ENCODE results near the gene SLC29A2. TPM values are rescaled to one million over a fixed set of nuclear protein-coding genes. Genes with fewer than 3 reads are reported as not detected.
A peak's percentile ranks its signal among the peaks of the same experiment; 100 is the strongest.

The SLC29A2 gene, protein sequence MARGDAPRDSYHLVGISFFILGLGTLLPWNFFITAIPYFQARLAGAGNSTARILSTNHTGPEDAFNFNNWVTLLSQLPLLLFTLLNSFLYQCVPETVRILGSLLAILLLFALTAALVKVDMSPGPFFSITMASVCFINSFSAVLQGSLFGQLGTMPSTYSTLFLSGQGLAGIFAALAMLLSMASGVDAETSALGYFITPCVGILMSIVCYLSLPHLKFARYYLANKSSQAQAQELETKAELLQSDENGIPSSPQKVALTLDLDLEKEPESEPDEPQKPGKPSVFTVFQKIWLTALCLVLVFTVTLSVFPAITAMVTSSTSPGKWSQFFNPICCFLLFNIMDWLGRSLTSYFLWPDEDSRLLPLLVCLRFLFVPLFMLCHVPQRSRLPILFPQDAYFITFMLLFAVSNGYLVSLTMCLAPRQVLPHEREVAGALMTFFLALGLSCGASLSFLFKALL
- total RNA-seq: 2.3 TPM

DNA sequence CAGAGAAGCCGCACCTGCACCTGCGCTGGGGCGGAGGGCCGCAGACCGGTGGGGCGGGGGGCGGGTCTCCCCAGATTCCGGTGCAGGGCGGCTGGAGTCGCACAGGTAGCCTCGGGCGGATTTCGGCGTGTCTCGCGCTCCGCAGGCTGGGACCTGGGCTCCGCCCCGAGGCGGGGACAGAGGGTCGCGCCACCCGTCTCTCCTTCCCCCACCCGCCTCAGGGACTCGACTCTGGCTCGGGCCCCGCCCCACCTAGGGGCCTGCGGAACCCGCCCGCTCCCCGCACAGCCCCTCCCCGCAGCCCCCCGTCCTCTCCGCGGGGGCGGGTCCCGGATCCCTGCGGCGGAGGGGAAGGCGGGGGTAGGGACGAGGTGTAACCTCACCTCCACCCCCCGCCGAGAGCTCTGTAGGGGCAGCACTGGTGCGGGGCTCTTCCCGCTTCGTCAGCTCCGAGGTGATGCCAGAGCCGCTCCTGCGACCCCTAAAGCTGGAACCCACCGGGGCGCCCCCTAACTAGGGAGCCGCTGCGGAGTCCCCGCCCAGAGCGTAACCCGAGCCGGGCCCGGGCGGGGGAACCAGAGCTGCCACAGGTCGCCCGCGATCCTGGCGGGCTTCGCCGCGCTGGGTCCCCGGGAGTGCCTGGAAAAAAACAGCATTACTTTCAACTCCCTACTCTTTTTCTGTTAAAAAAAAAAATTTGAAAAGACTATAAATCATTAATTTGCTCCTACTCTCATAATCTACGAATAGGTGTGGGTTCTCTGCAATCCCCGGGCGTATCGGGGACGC is at the start of gene SLC29A2:
SLC29A2 (minus strand) TSS at position 134 of the 789 bp plus-strand sequence. CDS start 169 bp downstream, outside the sequence.
- intact Hi-C loops (cut with DNase I): no loop called here

DNA sequence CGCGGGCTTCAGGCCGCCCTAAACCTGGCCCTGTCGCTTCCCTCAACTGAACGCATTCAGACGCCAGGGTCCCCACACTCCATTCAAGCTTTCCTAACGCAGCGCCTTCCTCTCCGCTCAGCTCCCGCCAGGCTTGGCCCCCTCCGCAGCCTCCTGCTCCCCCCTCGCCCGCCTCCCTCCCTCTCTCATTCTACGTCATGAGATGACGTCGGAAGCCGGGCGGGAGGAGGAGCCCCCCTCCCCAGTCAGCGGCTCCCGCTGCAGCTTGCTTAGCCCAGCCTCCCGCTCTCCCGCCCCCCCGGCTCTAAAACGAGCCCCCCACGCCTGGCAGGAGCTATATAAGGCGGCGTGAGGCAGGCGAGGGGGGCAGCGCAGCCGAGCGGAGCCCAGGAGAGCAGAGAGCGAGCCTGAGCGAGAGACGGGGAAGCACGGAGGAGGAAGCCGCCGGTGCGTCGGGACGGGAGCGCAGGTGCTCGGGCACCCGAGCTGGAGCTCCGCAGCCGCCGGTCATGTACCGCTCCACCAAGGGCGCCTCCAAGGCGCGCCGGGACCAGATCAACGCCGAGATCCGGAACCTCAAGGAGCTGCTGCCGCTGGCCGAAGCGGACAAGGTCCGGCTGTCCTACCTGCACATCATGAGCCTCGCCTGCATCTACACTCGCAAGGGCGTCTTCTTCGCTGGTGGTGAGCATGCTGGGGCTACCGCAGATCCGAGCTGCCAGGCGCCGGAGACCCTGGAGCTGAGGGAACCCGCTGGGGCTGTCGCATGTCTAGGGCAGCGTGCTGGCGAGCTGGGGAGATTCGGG is 49.3 kb upstream of the SLC29A2 start, which contains the start of gene NPAS4:
NPAS4 (plus strand) TSS at position 365 of the 806 bp plus-strand sequence; CDS start at position 510, 145 bp downstream.
- intact Hi-C loops (cut with DNase I): no loop called here
- ATAC-seq: no peak
- DNase-seq (ENCODE audit: low spot score): no peak

More for the DNA sequence above, at the start of gene SLC29A2:
- no peak for DNase-seq (ENCODE audit: low spot score)
- ATAC-seq: peak; percentile 57

- DNase-seq (ENCODE audit: low spot score) (no peak), ATAC-seq (no peak)
- intact Hi-C loops (cut with DNase I): no loop called here
Observed at GRCh38 chr11:66419825-66420224, 48.3 kb upstream of the SLC29A2 start.

DNA sequence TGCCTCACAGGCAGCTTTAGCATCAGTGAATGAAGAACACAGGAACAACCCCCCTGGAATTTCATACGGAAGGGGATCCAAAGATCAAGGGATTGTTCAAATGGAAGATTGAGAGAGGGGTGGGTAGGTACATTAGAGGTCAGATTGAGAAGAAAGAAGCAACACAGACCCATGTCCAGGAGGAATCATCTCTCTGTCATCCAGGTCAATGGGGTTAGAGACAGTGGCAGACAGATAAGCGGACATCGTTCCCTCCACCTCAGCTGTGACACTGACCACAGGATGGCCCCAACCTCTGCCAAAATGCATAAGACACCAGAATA is 47.4 kb upstream of the SLC29A2 start:
- no peak for ATAC-seq
- no peak for DNase-seq (ENCODE audit: low spot score)
- intact Hi-C loops (cut with DNase I): no loop called here

- ATAC-seq: no peak
- DNase-seq (ENCODE audit: low spot score): peak; percentile 76
- intact Hi-C loops (cut with DNase I): no loop called here
Observed at GRCh38 chr11:66418168-66418985, 46.8 kb upstream of the SLC29A2 start.

DNA sequence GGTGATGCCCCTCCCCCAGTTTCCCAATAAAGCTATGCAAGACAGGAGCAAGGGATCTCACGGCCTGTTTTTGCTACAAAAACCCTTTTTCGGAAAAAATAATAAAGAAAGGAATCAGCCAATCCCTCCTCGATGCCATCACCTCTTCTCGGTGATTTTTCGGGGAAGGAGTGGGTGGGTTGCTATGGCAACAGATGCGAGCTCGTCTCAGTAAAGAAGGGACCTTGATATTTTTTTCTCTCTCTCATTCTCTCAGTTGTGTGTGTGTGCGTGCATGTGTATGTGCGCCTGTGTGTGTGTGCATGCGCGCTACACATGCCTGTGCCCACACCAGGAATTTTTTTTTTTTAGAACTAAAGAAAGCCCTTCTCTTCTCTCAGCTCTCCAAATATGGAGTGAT is 45.4 kb upstream of the SLC29A2 start:
- intact Hi-C loops (cut with DNase I): no loop called here
- ATAC-seq (no peak), DNase-seq (ENCODE audit: low spot score) (no peak)

GRCh38 chr11:66415423-66415822 is 43.9 kb upstream of the SLC29A2 start:
- no peak for ATAC-seq
- DNase-seq (ENCODE audit: low spot score): no peak
- intact Hi-C loops (cut with DNase I): no loop called here

DNA sequence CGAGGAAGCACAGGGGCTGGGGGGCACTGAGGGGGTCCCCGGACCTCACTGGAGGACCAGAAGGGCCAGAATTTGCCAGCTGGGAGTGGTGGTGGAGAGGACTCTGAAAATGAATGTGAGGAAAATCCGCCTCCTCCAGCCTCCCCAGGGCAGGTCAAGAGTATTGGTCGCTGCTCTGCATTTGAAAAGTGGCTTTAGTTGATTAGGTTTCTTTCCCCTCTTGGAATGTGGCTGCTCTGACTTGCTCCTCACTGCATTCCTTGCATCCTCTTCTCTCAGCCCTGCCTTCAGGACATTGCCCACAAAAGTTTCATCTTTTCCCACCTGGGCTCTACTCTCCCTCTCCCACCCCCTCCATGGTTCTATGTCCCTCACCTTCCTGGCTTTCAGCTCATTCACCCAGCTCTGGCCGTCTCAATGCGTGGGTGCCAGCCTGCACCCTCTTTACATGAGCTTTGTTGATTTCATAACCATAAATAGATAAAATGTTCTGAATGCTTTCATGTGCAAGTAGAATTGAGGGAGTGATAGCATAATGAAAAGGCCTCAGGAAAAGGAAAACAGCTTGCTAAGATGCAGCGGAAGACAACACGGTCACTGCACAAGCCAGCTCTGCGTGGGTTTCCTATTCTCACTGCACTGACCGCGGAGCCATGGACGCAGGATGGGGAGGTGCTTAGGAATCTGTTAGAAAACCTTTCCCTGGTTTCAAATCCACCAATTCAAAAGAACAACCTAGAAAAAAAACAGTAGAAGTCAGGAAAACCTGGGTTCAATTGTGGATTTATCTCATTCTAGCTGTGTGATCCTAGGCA is 42.8 kb upstream of the SLC29A2 start:
- intact Hi-C loops (cut with DNase I): no loop called here
- ATAC-seq: no peak
- DNase-seq (ENCODE audit: low spot score): no peak

DNA sequence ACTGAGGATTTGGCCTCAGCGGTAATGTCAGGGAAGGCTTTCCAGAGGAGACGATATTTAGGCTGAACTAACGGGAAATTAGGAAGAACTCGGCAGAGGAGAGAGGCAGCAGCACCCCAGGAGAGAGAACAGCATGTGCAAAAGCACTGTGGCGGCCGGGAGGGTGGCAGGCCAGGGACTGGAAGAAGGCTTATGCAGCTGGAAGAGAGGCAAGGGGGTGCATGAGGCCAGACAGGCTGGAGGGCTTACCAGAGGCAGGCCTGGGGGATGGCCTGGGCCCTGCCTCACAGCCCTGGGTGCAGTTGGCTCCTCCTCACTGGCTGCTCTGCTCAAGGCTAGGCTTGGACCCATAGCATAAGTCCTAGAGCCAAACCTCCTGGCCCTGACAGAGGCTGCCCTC is 41.6 kb upstream of the SLC29A2 start:
- intact Hi-C loops (cut with DNase I): no loop called here
- DNase-seq (ENCODE audit: low spot score) (no peak), ATAC-seq (no peak)

- DNase-seq (ENCODE audit: low spot score): no peak
- intact Hi-C loops (cut with DNase I): no loop called here
- ATAC-seq: no peak
Observed at GRCh38 chr11:66412110-66412509, 40.5 kb upstream of the SLC29A2 start.

DNA sequence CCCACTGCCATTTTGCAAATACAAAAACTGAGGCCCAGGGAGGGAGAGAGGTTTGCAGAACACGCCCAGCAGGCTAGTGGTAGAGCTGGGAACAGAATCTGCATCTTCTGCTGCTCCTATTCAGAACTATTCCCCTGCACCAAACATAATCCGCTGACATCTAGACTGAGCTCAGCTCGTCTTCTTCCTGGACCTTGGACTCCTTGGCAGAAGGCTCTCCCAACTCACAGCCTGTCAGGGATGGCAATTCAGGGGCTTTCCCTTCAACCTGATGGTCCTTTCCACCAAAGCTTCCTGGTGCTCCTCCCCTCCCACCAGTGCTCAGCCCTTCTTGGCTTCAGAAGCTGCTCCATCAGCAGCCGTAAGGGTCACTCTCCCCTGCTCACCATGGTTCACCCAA is 39.8 kb upstream of the SLC29A2 start:
- intact Hi-C loops (cut with DNase I): no loop called here
- DNase-seq (ENCODE audit: low spot score) (no peak), ATAC-seq (no peak)

GRCh38 chr11:66410191-66410590 is 38.6 kb upstream of the SLC29A2 start:
- ATAC-seq: no peak
- no peak for DNase-seq (ENCODE audit: low spot score)
- intact Hi-C loops (cut with DNase I): no loop called here

DNA sequence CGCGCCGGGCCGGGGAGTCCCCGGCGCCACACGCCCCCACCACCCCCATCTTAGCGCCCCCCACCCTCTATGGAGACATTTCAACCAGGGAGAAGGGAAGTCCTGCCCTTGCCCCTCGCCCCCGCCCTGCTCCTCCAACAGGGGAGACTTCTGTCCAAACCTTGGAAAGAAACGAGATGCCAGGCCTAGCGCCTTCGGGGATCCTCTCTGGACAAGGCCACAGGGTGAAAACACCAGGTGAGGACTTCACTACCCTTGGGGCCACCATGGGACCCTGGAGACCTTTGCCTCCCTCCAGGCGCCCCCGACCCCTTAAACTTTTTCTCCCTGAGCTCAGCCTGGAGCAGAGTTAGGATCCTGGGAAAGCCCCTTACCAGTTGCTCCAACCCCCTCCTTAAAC is 37.7 kb upstream of the SLC29A2 start:
- no peak for DNase-seq (ENCODE audit: low spot score)
- no peak for ATAC-seq
- intact Hi-C loops (cut with DNase I): loop anchor here (5.0 kb wide), 1 partner anchor 268 kb away; the partner anchor contains the start of gene RBM4B

DNA sequence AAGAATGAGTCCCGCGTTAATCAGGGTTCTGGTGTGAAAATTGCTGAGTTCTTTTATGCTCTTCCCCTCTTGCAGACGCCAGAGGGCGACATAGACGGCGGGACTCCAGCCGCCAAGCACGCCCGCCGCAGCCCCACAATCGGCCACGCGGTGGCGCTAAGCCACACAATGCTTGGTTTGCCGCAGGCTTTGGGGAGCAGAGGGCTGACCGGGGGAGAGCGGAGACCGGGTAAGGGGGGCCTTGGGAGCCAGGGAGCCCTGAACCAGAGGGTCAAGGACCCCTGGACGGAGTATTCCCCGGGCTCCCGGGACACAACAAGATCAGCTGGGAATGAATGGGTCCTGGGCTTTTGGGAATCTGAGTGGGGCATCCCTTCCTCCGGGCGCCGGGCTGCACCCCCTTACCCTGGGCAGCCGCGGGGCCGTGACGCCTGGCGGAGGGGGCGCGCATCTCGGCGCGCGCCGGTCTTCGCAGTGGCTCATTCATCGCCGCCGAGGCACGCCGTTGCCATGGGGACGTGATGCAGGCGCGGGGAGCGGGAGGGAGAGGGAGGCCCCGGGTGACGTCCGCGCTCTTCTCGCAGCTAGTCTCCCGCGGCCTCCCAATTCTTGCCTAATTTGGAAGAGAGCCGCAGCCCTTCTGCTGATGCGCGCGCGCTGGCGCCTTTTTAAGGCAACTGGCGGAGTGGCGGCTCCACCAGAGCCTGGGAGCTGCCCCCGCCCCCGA is 37.1 kb upstream of the SLC29A2 start:
- ATAC-seq (peak; percentile 97), DNase-seq (ENCODE audit: low spot score) (peak; percentile 94)
- intact Hi-C loops (cut with DNase I): loop anchor here (5.0 kb wide), 1 partner anchor 269 kb away; the partner anchor contains the start of gene RBM4B

DNA sequence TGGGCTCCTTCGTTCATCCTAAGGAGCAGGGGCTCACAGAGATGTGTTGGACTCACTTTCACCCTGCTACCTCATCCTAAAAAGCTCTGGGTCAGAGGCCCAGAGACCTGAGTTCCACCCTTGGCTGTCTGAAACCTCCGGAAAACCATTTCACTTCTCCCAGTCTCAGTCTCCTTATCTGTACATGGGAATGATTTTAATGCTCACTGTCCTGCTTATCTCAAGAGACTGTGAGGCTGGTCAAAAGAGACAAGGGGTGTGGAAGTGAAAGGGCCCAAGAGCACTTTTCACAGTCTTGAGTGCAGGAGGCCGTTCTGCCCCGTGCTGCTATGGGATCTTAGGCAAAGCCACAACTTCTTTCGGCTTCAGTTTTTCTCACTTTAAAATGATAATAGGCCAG is 36.1 kb upstream of the SLC29A2 start:
- no peak for DNase-seq (ENCODE audit: low spot score)
- intact Hi-C loops (cut with DNase I): loop anchor here (5.0 kb wide), 1 partner anchor 270 kb away; the partner anchor contains the start of gene RBM4B

DNA sequence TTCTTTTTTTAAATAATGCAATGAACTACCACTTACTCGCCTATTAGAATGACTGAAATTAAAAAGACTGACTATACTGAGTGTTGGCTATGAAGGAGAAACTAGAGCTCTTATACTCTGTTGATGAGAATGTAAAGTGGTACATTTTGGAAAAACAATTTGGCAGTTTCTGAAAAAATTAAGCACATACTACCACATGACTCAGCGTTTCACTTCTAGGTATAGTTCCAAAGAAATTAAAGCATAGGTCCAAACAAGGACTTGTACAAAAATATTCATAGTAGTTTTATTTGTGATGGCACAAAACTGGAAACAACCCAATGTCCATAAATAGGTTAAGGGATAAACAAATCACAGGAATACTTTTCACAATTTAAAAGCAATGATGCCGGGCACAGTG is 22.4 kb upstream of the SLC29A2 start:
- ATAC-seq (no peak), DNase-seq (ENCODE audit: low spot score) (no peak)
- intact Hi-C loops (cut with DNase I): no loop called here

More for the DNA sequence above, 36.1 kb upstream of the SLC29A2 start:
- ATAC-seq: no peak

GRCh38 chr11:66391322-66391721 is 19.8 kb upstream of the SLC29A2 start:
- DNase-seq (ENCODE audit: low spot score): no peak
- intact Hi-C loops (cut with DNase I): no loop called here

More at GRCh38 chr11:66391322-66391721, 19.8 kb upstream of the SLC29A2 start:
- no peak for ATAC-seq

Data from sciatic nerve (tissue), 2 donors.